B cell (primary cell): Measurements from ENCODE around the gene WASHC4. TPM values are rescaled to one million over a fixed set of nuclear protein-coding genes. Genes with fewer than 3 reads are reported as not detected.

Experiments
- ATAC-seq: fragments of 200-7000 bp; cut with Tn5 transposase; one replicate; pipeline ENCODE4 v1.10.0; 2021; ENCODE audit warnings: low read depth, mild to moderate bottlenecking, moderate number of reproducible peaks, moderate library complexity
- CTCF ChIA-PET: fragments of 350-600 bp; sonication (Branson Sonifier 250); formaldehyde crosslinking; loops from one replicate; lab custom pipeline; 2021; ENCODE audit warnings: antibody characterized with exemption, inconsistent platforms; lab: Charles Lee
- POLR2A ChIA-PET: fragments of 350-600 bp; sonication (Branson Sonifier 250); formaldehyde crosslinking; loops from one replicate; lab custom pipeline; 2021; ENCODE audit warnings: antibody characterized with exemption; lab: Charles Lee
- DNase-seq: peaks from one replicate; pipeline ENCODE4 v3.0.0; 2013
- H2AFZ ChIP-seq: 2 replicates; pipeline ENCODE4 v1.6.1; 2012; ENCODE audit warnings: mild to moderate bottlenecking, low read depth, low read length; ENCODE audit not compliant: insufficient read depth, poor library complexity, severe bottlenecking
- H3K27ac ChIP-seq, 2 donors: 1 replicate in 1 of 2; 2 replicates in 1 of 2; pipeline ENCODE4 v1.5.1; 2012 to 2013; ENCODE audit warnings: low read length in 2 of 2, mild to moderate bottlenecking in 2 of 2, moderate library complexity in 1 of 2
- H3K27me3 ChIP-seq, 4 experiments: fragments of 200-600 bp in 1 of 4; sonication (generic) in 1 of 4; replicated peaks in 1 of 4; 1 replicate in 2 of 4; 2 replicates in 2 of 4; pipeline versions ENCODE4 v1.6.1 to v1.7.0; 2013 to 2016; ENCODE audit warnings: low read length in 3 of 4, mild to moderate bottlenecking in 2 of 4, mixed read lengths in 1 of 4, moderate library complexity in 1 of 4; ENCODE audit not compliant: insufficient read depth in 4 of 4, control insufficient read depth in 3 of 4; ENCODE audit errors: control extremely low read depth in 1 of 4
- H3K36me3 ChIP-seq, 2 experiments: replicated peaks in 1 of 2; 1 replicate in 1 of 2; 2 replicates in 1 of 2; pipeline versions ENCODE4 v1.6.1 to v1.7.1; 2013; ENCODE audit warnings: low read length in 1 of 2; ENCODE audit not compliant: insufficient read depth in 2 of 2, control insufficient read depth in 1 of 2; ENCODE audit errors: control extremely low read depth in 1 of 2, extremely low read depth in 1 of 2
- H3K4me1 ChIP-seq, 2 donors: fragments of 200-600 bp in 1 of 2; sonication (generic) in 1 of 2; 1 replicate in 1 of 2; 2 replicates in 1 of 2; pipeline versions ENCODE4 v1.5.1 to v1.6.1; 2013 to 2017; ENCODE audit warnings: low read length in 2 of 2; ENCODE audit not compliant: control insufficient read depth in 2 of 2, insufficient read depth in 2 of 2
- H3K4me2 ChIP-seq: replicated peaks from 2 replicates; pipeline ENCODE3; 2012; ENCODE audit warnings: mild to moderate bottlenecking, low read depth, low read length; ENCODE audit not compliant: poor library complexity, severe bottlenecking
- H3K4me3 ChIP-seq, 5 experiments: fragments of 200-600 bp in 1 of 5; sonication (generic) in 1 of 5; 1 replicate in 3 of 5; 2 replicates in 2 of 5; pipeline versions ENCODE4 v1.5.1 to v1.7.0; 2011 to 2016; ENCODE audit warnings: low read length in 4 of 5, mild to moderate bottlenecking in 4 of 5, low read depth in 2 of 5, control low read depth in 1 of 5, moderate library complexity in 1 of 5; ENCODE audit not compliant: insufficient read depth in 1 of 5; ENCODE audit errors: control extremely low read depth in 1 of 5, extremely low read depth in 1 of 5
- H3K79me2 ChIP-seq: fragments of 200-600 bp; sonication (generic); one replicate; pipeline ENCODE4 v1.6.0; 2016; ENCODE audit warnings: low read length; ENCODE audit not compliant: control insufficient read depth, insufficient read depth
- H3K9ac ChIP-seq: fragments of 200-600 bp; sonication (generic); 2 replicates; pipeline ENCODE4 v1.6.1; 2017; ENCODE audit warnings: mild to moderate bottlenecking, low read length, moderate library complexity
- H3K9me3 ChIP-seq, 3 donors: one replicate each; pipeline versions ENCODE4 v1.6.1 to v1.7.1; 2013; ENCODE audit warnings: low read length in 2 of 3; ENCODE audit not compliant: control insufficient read depth in 2 of 3, insufficient read depth in 1 of 3; ENCODE audit errors: control extremely low read depth in 1 of 3
- H4K20me1 ChIP-seq: 2 replicates; pipeline ENCODE4 v1.6.0; 2012; ENCODE audit warnings: mild to moderate bottlenecking, low read length; ENCODE audit not compliant: insufficient read depth, control insufficient read depth, poor library complexity, severe bottlenecking
- H3K27ac Mint-ChIP-seq: one replicate; pipeline ENCODE4 v1.8.0; 2021; ENCODE audit warnings: mixed read lengths
- H3K27me3 Mint-ChIP-seq: one replicate; pipeline ENCODE4 v1.8.0; 2021; ENCODE audit warnings: mixed read lengths
- H3K4me1 Mint-ChIP-seq: one replicate; pipeline ENCODE4 v1.8.0; 2021; ENCODE audit warnings: mixed read lengths
- H3K4me3 Mint-ChIP-seq: one replicate; pipeline ENCODE4 v1.8.0; 2021; ENCODE audit warnings: mixed read lengths
- H3K9me3 Mint-ChIP-seq: one replicate; pipeline ENCODE4 v1.8.0; 2022; ENCODE audit warnings: mixed read lengths; ENCODE audit not compliant: insufficient read depth
- CTCF ChIP-seq: fragments of 200-600 bp; IDR thresholded peaks from one replicate; pipeline ENCODE4 v1.8.0; 2022; ENCODE audit warnings: antibody characterized with exemption, mild to moderate bottlenecking
- EZH2 ChIP-seq: IDR thresholded peaks from 2 replicates; pipeline ENCODE4 v1.6.1; 2012; ENCODE audit warnings: borderline replicate concordance, low read depth, mild to moderate bottlenecking, moderate library complexity, low read length; ENCODE audit not compliant: insufficient read depth, poor library complexity, severe bottlenecking
- WGBS: methylation state at CpG from one replicate; pipeline ENCODE4 v1.1.5; 2013; ENCODE audit warnings: missing lambda C conversion rate; ENCODE audit not compliant: insufficient coverage; 5-methylcytosine and 5-hydroxymethylcytosine counted together
- intact Hi-C: fragments of 100-400 bp; cut with micrococcal nuclease; formaldehyde crosslinking; loops from one replicate; pipeline ENCODE4 v1.10.0; 2022
- polyA plus RNA-seq: library from polyadenylated mRNA; depleted of rRNA; stranded (reverse); fragments of >200 nt; gene quantifications from 2 replicates; pipeline ENCODE4 v1.2.3, GENCODE V29; 2012
- total RNA-seq, 2 donors: library from RNA; stranded (reverse); fragments of 120-200 nt in 1 of 2; gene quantifications; 1 replicate in 1 of 2; 2 replicates in 1 of 2; pipeline versions ENCODE4 v1.2.3 to v1.2.4, GENCODE V29; 2013 to 2022

The WASHC4 gene
- total and polyA plus RNA-seq, 2 donors (not counting 1 experiment from before 2014, with no cell fraction given), result 55.2 to 240 TPM

- H3K27me3 ChIP-seq, result no peaks in the 10 kb centered on the region
- no peak overlapping the region for H3K4me3 Mint-ChIP-seq
- H3K4me2 ChIP-seq, result no peak overlapping the region
- H3K4me1 Mint-ChIP-seq, result no peaks in the 10 kb centered on the region
- no peaks in the 10 kb centered on the region for H3K9me3 ChIP-seq
- H2AFZ ChIP-seq, result no peak overlapping the region
- DNase-seq, result no peak
- WGBS, result no CpG with 5 or more reads among the region's 2 CpGs
- no peak overlapping the region for H3K4me3 ChIP-seq
- H3K79me2 ChIP-seq, result peaks cover 12% of the 10 kb centered on the region
- no peaks in the 10 kb centered on the region for H3K4me1 ChIP-seq
- peaks cover 36% of the 10 kb centered on the region for H4K20me1 ChIP-seq
- TF ChIP-seq EZH2, result no peak
- no peak for TF ChIP-seq CTCF
- H3K9me3 Mint-ChIP-seq, result no peaks in the 10 kb centered on the region
- peaks cover 22 to 75% of the 10 kb centered on the region in 2 experiments for H3K36me3 ChIP-seq
- no peak for ATAC-seq
- no peaks in the 10 kb centered on the region for H3K27me3 Mint-ChIP-seq
- intact Hi-C loops, result loop anchor here (2.0 to 5.0 kb wide), 2 partner anchors 15 to 39 kb away; no protein-coding TSS in a partner anchor
- no peak overlapping the region for H3K9ac ChIP-seq
- ChIA-PET POLR2A (no interaction called here), CTCF (no interaction called here)
- H3K27ac ChIP-seq, result no peak overlapping the region
- no peak overlapping the region for H3K27ac Mint-ChIP-seq
These were observed 48.7 kb downstream of the WASHC4 start for GRCh38 chr12:105156260-105156659.

DNA sequence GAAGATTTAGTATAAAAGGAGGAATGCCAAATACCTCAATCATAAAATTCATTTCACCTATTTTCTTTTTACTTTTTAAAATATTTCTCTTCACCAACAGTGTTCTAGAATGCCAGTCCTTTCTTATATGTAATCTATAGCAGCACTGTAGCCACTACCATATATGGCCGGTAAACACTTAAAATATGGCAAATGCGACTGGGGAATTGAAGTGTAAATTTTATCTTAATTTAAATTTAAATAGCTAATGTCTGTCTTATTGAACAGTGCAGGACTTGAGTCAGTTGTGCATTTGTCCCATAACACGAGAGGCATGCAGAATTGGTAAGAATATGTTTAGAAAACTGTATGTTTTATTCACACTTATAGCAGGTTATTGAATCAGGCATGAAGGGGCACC lies 50.1 kb downstream of the WASHC4 start:
- whole genome bisulfite sequencing, result no CpG with 5 or more reads among the region's 3 CpGs
- peaks cover 31 to 76% of the 10 kb centered on the region in 2 experiments for H3K36me3 ChIP-seq
- intact Hi-C loops, result loop anchor here (2.0 to 5.0 kb wide), 2 partner anchors 17 to 40 kb away; no protein-coding TSS in a partner anchor

More for the DNA sequence above, 50.1 kb downstream of the WASHC4 start:
- Histone ChIP-seq H3K4me1 (no peaks in the 10 kb centered on the region), H3K4me2 (no peak overlapping the region), H3K27me3 (no peaks in the 10 kb centered on the region), H3K9ac (no peak overlapping the region), H3K79me2 (peaks cover 9% of the 10 kb centered on the region), H4K20me1 (peaks cover 48% of the 10 kb centered on the region), H2AFZ (no peak overlapping the region), H3K4me3 (no peak overlapping the region), H3K9me3 (no peaks in the 10 kb centered on the region), H3K27ac (no peak overlapping the region)
- ATAC-seq, result no peak
- Mint-ChIP-seq H3K9me3 (no peaks in the 10 kb centered on the region), H3K27ac (no peak overlapping the region), H3K4me1 (no peaks in the 10 kb centered on the region), H3K27me3 (no peaks in the 10 kb centered on the region), H3K4me3 (no peak overlapping the region)
- no peak for TF ChIP-seq EZH2
- ChIA-PET POLR2A (no interaction called here), CTCF (no interaction called here)
- no peak for DNase-seq
